IPS-NIHi11 (cell line): ENCODE results near the gene SIPA1.
A peak's percentile ranks its signal among the peaks of the same experiment; 100 is the strongest.
"Not testable (repeated sequence)": the region's sequence is repeated elsewhere in the genome, so short reads cannot be mapped to it uniquely, and the experiment has no call there.

Experiments used
- DNase-seq: peaks from one replicate; pipeline ENCODE4 v3.0.0; 2012; ENCODE audit warnings: mixed read lengths, low spot score

SIPA1 gene

DNA sequence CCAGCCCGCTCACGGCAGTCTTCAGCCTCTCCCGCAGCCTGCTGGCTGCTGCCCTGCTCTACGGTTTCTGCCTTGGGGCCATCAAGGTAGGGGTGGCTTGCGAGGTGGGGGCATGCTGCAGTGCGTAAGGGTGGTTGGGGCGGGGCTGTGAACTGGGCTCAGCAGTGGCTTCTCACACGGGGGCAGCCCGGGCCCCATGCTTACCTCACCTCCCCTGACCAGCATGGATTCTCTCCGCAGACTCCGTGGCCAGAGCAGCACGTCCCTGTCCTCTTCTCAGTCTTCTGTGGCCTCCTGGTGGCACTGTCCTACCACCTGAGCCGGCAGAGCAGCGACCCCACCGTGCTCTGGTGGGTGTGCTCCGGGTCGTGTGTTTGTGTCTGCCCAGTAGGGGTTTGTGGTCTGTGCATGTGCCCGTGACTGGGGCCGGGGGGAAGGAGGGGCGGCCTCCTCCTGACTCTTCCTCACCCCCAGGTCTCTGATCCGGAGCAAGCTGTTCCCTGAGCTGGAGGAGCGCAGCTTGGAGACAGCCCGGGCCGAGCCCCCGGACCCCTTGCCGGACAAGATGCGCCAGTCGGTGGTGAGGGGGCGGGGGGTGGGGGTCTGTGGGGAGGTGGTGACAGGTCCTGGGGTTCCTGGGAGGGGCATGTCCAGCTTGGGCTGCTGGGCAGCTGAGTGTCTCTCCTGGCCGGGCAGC lies 12.8 kb upstream of the SIPA1 start:
- no peak for DNase-seq

DNA sequence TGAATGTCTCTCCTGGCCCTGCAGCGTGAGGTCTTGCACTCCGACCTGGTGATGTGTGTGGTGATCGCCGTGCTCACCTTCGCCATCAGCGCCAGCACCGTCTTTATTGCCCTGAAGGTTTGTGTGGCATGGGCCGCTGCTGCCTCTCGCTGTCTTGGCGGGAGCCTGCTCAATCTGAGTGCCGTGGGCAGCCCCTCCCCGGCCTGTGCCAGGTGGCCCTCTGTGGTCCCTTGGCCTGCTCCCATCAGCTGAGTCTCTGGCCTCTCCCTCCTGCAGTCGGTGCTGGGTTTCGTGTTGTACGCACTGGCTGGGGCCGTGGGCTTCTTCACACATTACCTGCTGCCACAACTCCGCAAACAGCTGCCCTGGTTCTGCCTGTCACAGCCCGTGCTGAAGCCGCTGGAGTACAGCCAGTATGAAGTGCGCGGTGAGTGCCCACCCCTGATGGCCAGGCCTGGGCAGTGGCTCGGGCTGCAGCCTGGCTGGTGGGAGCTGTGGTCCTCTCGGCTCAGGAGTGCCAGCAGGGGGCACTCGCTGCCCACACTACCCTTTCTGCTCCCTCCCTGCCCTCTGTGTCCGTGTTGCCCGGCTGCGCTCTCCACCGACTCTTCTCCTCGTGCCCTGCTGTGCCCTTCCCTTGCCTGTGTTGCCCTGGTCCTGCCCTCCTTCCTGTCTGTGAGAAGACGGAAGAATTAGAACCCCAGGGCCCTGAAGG lies 12.1 kb upstream of the SIPA1 start:
- DNase-seq = peak; percentile 87

GRCh38 chr11:65627202-65627601 lies 10.7 kb upstream of the SIPA1 start:
- DNase-seq = no peak

DNA sequence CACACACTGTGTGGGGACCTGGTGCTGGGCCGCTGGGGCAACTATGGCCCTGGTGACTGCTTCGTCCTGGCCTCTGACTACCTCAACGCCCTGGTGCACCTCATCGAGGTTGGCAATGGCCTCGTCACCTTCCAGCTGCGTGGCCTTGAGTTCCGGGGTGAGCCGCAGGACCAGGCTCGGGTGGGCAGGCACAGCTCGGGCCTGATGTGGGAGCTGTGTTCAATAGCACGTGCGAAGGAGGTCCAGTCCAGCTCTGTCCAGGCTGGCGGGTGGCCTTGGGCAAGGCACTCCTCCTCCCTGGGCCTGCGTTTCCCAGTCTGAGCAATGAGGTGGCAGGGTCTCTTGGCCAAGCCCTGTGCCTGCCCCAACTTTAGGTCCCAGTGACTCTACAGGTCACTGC lies 8.3 kb upstream of the SIPA1 start:
- no peak for DNase-seq

- no peak for DNase-seq
Measured at GRCh38 chr11:65630215-65630614, 7.7 kb upstream of the SIPA1 start.

- no peak for DNase-seq
Measured at GRCh38 chr11:65633390-65634108, 4.4 kb upstream of the SIPA1 start.

GRCh38 chr11:65634109-65634436 lies 3.8 kb upstream of the SIPA1 start:
- DNase-seq = no peak

GRCh38 chr11:65634440-65634839 lies 3.5 kb upstream of the SIPA1 start:
- DNase-seq = no peak

DNA sequence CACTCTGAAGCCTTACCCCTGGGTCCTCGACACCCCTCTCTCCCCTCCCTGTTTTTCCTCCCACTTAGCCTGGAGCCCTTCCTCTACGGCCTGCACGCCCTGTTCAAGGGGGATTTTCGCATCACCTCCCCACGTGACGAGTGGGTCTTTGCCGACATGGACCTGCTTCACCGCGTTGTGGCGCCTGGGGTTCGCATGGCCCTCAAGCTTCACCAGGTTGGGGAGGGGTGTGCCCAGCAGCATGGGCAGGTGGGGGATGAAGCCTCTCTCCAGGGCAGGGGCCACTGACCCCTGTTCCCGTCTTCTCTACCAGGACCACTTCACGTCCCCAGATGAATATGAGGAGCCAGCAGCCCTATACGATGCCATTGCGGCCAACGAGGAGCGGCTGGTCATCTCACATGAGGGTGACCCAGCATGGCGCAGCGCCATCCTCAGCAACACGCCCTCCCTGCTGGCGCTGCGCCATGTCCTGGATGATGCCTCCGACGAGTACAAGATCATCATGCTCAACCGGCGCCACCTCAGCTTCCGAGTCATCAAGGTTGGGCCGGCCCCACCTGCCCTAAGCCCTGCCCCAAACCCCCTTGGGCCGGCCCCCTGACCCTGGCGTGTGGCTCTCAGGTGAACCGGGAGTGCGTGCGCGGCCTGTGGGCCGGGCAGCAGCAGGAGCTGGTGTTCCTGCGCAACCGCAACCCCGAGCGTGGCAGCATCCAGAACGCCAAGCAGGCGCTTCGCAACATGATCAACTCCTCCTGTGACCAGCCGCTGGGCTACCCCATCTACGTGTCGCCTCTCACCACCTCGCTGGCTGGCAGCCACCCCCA lies 2.8 kb upstream of the SIPA1 start:
- DNase-seq = no peak

GRCh38 chr11:65636108-65637031 lies 1.5 kb upstream of the SIPA1 start:
- DNase-seq = no peak

- no peak for DNase-seq
Measured at GRCh38 chr11:65637032-65637557, 806 bp upstream of the SIPA1 start.

GRCh38 chr11:65639228-65639597 lies 1.3 kb downstream of the SIPA1 start:
- not testable (repeated sequence) for DNase-seq

DNA sequence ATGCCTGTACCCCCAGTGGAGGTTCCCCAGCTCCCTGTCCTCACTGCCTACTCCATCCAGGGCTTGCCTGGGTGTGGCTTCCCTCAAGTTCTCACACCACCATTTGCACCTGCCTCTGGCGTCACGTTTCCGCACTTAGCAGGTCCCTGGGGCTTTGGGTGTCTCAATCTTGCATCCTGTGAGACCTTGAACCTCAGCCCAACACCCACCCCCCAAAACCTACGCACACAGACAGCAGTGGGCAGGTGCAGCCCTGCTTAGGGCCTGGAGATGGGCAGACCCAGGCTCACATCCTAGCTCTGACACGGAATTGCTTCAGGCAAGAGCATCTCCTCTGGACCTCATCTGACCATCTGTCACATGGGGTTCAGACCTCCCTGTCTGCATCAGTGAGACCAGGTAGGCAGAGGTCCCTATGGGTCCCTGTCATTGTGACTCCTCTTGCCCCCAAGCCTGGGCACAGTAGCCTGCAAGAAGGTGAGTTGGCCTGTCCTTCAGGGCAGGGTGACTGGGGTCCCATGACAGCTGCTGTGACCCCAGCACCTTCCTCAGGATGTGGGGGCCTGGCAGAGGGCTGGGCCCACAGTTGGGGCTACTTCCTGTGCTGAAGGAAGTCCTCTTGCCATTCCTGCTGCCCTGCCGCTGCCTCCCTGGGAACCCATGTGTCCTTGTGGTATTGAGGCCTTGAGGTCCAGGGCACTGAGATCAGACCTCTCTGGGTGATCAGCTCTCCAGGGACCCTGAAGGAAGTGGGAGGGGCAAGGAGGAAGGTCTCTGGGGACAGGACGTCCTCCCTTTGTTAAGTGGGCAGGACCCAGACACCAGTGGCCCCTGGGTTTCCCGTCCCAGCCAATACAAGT lies 2.0 kb downstream of the SIPA1 start:
- no peak for DNase-seq

GRCh38 chr11:65640483-65641296 lies 2.8 kb downstream of the SIPA1 start:
- DNase-seq = no peak

- DNase-seq = no peak
Measured at GRCh38 chr11:65641297-65642013, 3.6 kb downstream of the SIPA1 start.

- peak; percentile 69 for DNase-seq
Measured at GRCh38 chr11:65642014-65642671, 4.2 kb downstream of the SIPA1 start.

DNA sequence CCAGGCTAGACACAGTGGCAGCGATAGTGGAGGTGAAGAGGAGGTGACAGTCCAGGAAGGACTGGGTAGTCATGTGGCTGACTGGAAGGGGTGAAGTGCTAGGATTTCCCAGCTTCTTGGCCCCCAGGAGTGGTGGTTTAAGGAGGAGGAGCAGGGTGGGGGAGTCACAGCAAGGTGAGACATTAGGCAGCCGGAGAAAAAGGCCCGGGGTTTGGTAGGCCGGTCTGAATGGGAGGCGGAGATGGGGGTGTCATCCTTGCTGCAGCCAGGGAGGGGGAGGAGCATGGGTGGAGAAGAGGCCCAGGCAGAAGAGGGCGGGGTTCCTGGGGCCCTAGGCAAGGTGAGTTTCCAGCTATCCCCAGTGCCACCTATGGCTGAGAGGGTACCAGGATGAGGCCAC lies 6.1 kb downstream of the SIPA1 start:
- DNase-seq = peak; percentile 52

DNA sequence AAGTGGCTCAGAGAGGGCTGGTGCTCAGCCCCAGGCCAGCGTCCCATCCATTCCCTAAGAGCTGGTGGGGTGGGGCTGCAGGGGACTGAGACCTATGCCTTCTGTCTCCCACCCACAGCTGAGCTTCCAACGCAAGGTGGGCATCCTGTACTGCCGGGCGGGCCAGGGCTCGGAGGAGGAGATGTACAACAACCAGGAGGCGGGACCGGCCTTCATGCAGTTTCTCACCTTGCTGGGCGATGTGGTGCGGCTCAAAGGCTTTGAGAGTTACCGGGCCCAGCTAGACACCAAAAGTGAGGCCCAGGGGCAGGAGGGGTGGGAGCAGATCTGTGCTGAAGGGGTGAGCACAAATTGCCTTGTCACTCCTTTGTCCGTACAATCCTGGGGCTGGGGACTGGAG lies 6.9 kb downstream of the SIPA1 start:
- no peak for DNase-seq
